A549 (cell line): ENCODE results near the gene ZNF341. TPM values are rescaled to one million over a fixed set of nuclear protein-coding genes. Genes with fewer than 3 reads are reported as not detected.

Experiments
- ATAC-seq, 2 experiments: fragments of 200-7000 bp in 1 of 2; fragments of >200 bp in 1 of 2; cut with Nextera tagmentation in 1 of 2; cut with Tn5 transposase in 1 of 2; 3 replicates each; pipeline versions ENCODE4 v1.8.0 to v1.9.1; 2018 to 2020; ENCODE audit warnings: mild to moderate bottlenecking in 1 of 2, moderate library complexity in 1 of 2
- CTCF ChIA-PET: fragments of 300-600 bp; sonication (Branson Sonifier 250); formaldehyde crosslinking; extraction: SDS; loops from one replicate; lab custom pipeline; 2021; ENCODE audit warnings: antibody characterized with exemption, inconsistent platforms; lab: Yijun Ruan, JAX
- POLR2A ChIA-PET: fragments of 350-600 bp; formaldehyde crosslinking; extraction: SDS; loops from one replicate; lab custom pipeline; 2021; ENCODE audit warnings: antibody characterized with exemption, inconsistent platforms; lab: Yijun Ruan, JAX
- DNase-seq, 2 experiments: peaks; one replicate each; pipeline versions ENCODE4 v3.0.0 to v3.0.0-alpha.2; 2011 to 2016; ENCODE audit warnings: low read depth in 1 of 2, low spot score in 1 of 2
- FAIRE-seq: peaks from 2 replicates; lab custom pipeline; 2011; peaks lifted over from hg19 to GRCh38; lab: Jason Lieb, UNC
- H3K27ac ChIP-seq, 2 experiments: fragments of >200 bp; sonication (Bioruptor Twin); formaldehyde crosslinking; 3 replicates each; pipeline ENCODE4 v1.5.1; 2016 to 2017
- H3K4me1 ChIP-seq: fragments of >200 bp; sonication (Bioruptor Twin); formaldehyde crosslinking; 3 replicates; pipeline ENCODE4 v1.6.1; 2016
- H3K4me2 ChIP-seq: fragments of >200 bp; sonication (Bioruptor Twin); formaldehyde crosslinking; 3 replicates; pipeline ENCODE4 v1.6.1; 2016
- H3K4me3 ChIP-seq: fragments of >200 bp; sonication (Bioruptor Twin); formaldehyde crosslinking; 3 replicates; pipeline ENCODE4 v1.5.1; 2016
- H3K9me3 ChIP-seq: fragments of >200 bp; sonication (Bioruptor Twin); formaldehyde crosslinking; 3 replicates; pipeline ENCODE4 v1.6.1; 2016
- BHLHE40 ChIP-seq: IDR thresholded peaks from 2 replicates; pipeline ENCODE4 v1.6.1; 2012; ENCODE audit warnings: low read depth, low read length, inconsistent platforms
- CBX8 ChIP-seq: fragments of 200-600 bp; sonication (generic); IDR thresholded peaks from 2 replicates; pipeline ENCODE4 v1.6.1; 2016
- CHD2 ChIP-seq: fragments of 150-350 bp; IDR thresholded peaks from 2 replicates; pipeline ENCODE4 v1.6.1; 2014; ENCODE audit warnings: low read length; ENCODE audit not compliant: partially characterized antibody
- CHD4 ChIP-seq: fragments of 200-600 bp; sonication (generic); IDR thresholded peaks from 2 replicates; pipeline ENCODE4 v1.6.1; 2016; ENCODE audit warnings: antibody characterized with exemption, mild to moderate bottlenecking, borderline replicate concordance
- FOSB ChIP-seq: fragments of 250-450 bp; sonication (Bioruptor Pico); IDR thresholded peaks from 2 replicates; pipeline ENCODE4 v1.5.0; 2020; ENCODE audit warnings: mild to moderate bottlenecking, moderate library complexity
- FOSL2 ChIP-seq, 2 experiments: fragments of 450-650 bp in 1 of 2; fragments of >200 bp in 1 of 2; sonication (Bioruptor Twin) in 1 of 2; formaldehyde crosslinking; IDR thresholded peaks; 2 replicates each; pipeline versions ENCODE4 v1.5.0 to v1.6.1; 2016 to 2020; ENCODE audit warnings: mild to moderate bottlenecking in 1 of 2, moderate library complexity in 1 of 2
- HEYL ChIP-seq: fragments of 250-450 bp; sonication (Bioruptor Pico); IDR thresholded peaks from 2 replicates; pipeline ENCODE4 v1.8.0; 2021; ENCODE audit warnings: mild to moderate bottlenecking, moderate library complexity
- HMGXB4 ChIP-seq: fragments of 250-450 bp; sonication (Bioruptor Pico); IDR thresholded peaks from 2 replicates; pipeline ENCODE4 v1.5.0; 2021; ENCODE audit warnings: mild to moderate bottlenecking, moderate library complexity, borderline replicate concordance
- HOXA7 ChIP-seq: fragments of 250-450 bp; sonication (Bioruptor Pico); IDR thresholded peaks from 2 replicates; pipeline ENCODE4 v1.5.0; 2020; ENCODE audit warnings: mild to moderate bottlenecking, moderate library complexity
- HOXB5 ChIP-seq: fragments of 250-450 bp; sonication (Bioruptor Pico); IDR thresholded peaks from 2 replicates; pipeline ENCODE4 v1.5.0; 2020; ENCODE audit warnings: mild to moderate bottlenecking, moderate library complexity
- JUN ChIP-seq, 2 experiments: fragments of >200 bp; sonication (Bioruptor Twin); formaldehyde crosslinking; IDR thresholded peaks; 2 replicates in 1 of 2; 3 replicates in 1 of 2; pipeline ENCODE4 v1.6.1; 2016 to 2017
- KDM1A ChIP-seq: fragments of 200-600 bp; sonication (generic); IDR thresholded peaks from 2 replicates; pipeline ENCODE4 v1.6.1; 2016; ENCODE audit warnings: low read depth, mild to moderate bottlenecking
- KDM5A ChIP-seq: fragments of 200-600 bp; sonication (generic); IDR thresholded peaks from 2 replicates; pipeline ENCODE4 v1.6.1; 2016; ENCODE audit warnings: antibody characterized with exemption, mild to moderate bottlenecking
- MYC ChIP-seq: IDR thresholded peaks from 2 replicates; pipeline ENCODE4 v1.6.1; 2012; ENCODE audit warnings: mild to moderate bottlenecking, inconsistent platforms, low read length, improper control_type of control experiment, borderline replicate concordance
- NPAS2 ChIP-seq: fragments of 250-450 bp; sonication (Bioruptor Pico); IDR thresholded peaks from 2 replicates; pipeline ENCODE4 v1.8.0; 2022; ENCODE audit warnings: mild to moderate bottlenecking, moderate library complexity, borderline replicate concordance
- PBX3 ChIP-seq: IDR thresholded peaks from 2 replicates; pipeline ENCODE4 v1.6.1; 2012
- PHF8 ChIP-seq: fragments of 200-600 bp; sonication (generic); IDR thresholded peaks from 2 replicates; pipeline ENCODE4 v1.6.1; 2016; ENCODE audit warnings: low read depth, mild to moderate bottlenecking, antibody characterized with exemption, moderate library complexity, borderline replicate concordance
- POLR2A ChIP-seq: IDR thresholded peaks from 2 replicates; pipeline ENCODE4 v1.6.1; 2012; ENCODE audit warnings: mild to moderate bottlenecking, low read length
- RAD21 ChIP-seq, 2 experiments: fragments of >200 bp in 1 of 2; sonication (Bioruptor Twin) in 1 of 2; formaldehyde crosslinking in 1 of 2; IDR thresholded peaks in 1 of 2; conservative IDR thresholded peaks in 1 of 2; 2 replicates in 1 of 2; 3 replicates in 1 of 2; pipeline ENCODE4 v1.6.1; 2012 to 2018; ENCODE audit warnings: inconsistent platforms in 1 of 2
- SMC3 ChIP-seq: fragments of >200 bp; sonication (Bioruptor Twin); formaldehyde crosslinking; IDR thresholded peaks from 3 replicates; pipeline ENCODE4 v1.6.1; 2018; ENCODE audit warnings: inconsistent platforms
- TFCP2L1 ChIP-seq: fragments of 250-450 bp; sonication (Bioruptor Pico); IDR thresholded peaks from 2 replicates; pipeline ENCODE4 v1.5.0; 2021; ENCODE audit warnings: mild to moderate bottlenecking
- TP53 ChIP-seq: fragments of 250-450 bp; sonication (Bioruptor Pico); IDR thresholded peaks from 2 replicates; pipeline ENCODE4 v1.5.0; 2021; ENCODE audit warnings: mild to moderate bottlenecking, moderate library complexity
- ZFP36 ChIP-seq: fragments of 450-650 bp; IDR thresholded peaks from 2 replicates; pipeline ENCODE4 v1.6.1; 2014; ENCODE audit warnings: borderline replicate concordance; ENCODE audit not compliant: partially characterized antibody
- ZSCAN20 ChIP-seq: fragments of 250-450 bp; sonication (Bioruptor Pico); IDR thresholded peaks from 2 replicates; pipeline ENCODE4 v1.8.0; 2022; ENCODE audit warnings: mild to moderate bottlenecking, moderate library complexity
- WGBS: methylation state at CpG from one replicate; pipeline ENCODE4 v1.1.6; 2017; ENCODE audit errors: missing lambda C conversion rate; 5-methylcytosine and 5-hydroxymethylcytosine counted together
- polyA plus RNA-seq, 4 experiments: library from polyadenylated mRNA; depleted of rRNA in 3 of 4; stranded (reverse); fragments of >200 nt; fragmentation: RNase III in 1 of 4; extraction: RNeasy Plus Mini Kit Qiagen cat#74134 plus additional on column Dnase treatment in 1 of 4; gene quantifications; 2 replicates in 3 of 4; 3 replicates in 1 of 4; pipeline ENCODE4 v1.2.3, GENCODE V29; 2011 to 2017
- TF ChIP-seq, protein P1 (sequence below): fragments of >200 bp; sonication (Bioruptor Twin); formaldehyde crosslinking; IDR thresholded peaks from 3 replicates; pipeline ENCODE4 v1.6.1; 2016
- TF ChIP-seq, protein P2 (sequence below): fragments of >200 bp; sonication (Bioruptor Twin); formaldehyde crosslinking; IDR thresholded peaks from 2 replicates; pipeline ENCODE4 v1.6.1; 2016

ZNF341 gene
- polyA plus RNA-seq, 2 of the 4 experiments (the other 2 are of a cell fraction), result 2.1 to 4.1 TPM

GRCh38 chr20:33688938-33689424 is 42.8 kb upstream of the ZNF341 start:
- ChIA-PET CTCF (interaction anchor here (0.9 to 1.6 kb wide), 2 partner anchors 8 to 131 kb away, joined by 3 to 4 read pairs; no protein-coding TSS in a partner anchor), POLR2A (no interaction called here)
- H3K4me1 ChIP-seq, result peaks cover 18% of the 10 kb centered on the region
- 91% methylated on average over 3 of the region's 3 CpGs for WGBS
- FAIRE-seq (no peak), ATAC-seq (no peak), DNase-seq (no peak)
- no peaks in the 10 kb centered on the region for H3K9me3 ChIP-seq
- H3K4me2 ChIP-seq, result no peak overlapping the region
- H3K27ac ChIP-seq, result no peak overlapping the region
- H3K4me3 ChIP-seq, result no peak overlapping the region
- no peak for TF ChIP-seq CHD2
- TF ChIP-seq TFCP2L1 (CRISPR knock-in tag), result no peak
- no peak for TF ChIP-seq KDM5A
- TF ChIP-seq HEYL (CRISPR knock-in tag), result no peak
- no peak for TF ChIP-seq JUN (IDR thresholded peaks at IDR 0.05)
- TF ChIP-seq HOXA7 (CRISPR knock-in tag), result no peak
- TF ChIP-seq PBX3, result no peak
- TF ChIP-seq, protein P1, sequence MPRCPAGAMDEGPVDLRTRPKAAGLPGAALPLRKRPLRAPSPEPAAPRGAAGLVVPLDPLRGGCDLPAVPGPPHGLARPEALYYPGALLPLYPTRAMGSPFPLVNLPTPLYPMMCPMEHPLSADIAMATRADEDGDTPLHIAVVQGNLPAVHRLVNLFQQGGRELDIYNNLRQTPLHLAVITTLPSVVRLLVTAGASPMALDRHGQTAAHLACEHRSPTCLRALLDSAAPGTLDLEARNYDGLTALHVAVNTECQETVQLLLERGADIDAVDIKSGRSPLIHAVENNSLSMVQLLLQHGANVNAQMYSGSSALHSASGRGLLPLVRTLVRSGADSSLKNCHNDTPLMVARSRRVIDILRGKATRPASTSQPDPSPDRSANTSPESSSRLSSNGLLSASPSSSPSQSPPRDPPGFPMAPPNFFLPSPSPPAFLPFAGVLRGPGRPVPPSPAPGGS, result no peak
- no peak for TF ChIP-seq HOXB5
- TF ChIP-seq BHLHE40, result no peak
- TF ChIP-seq FOSL2 (IDR thresholded peaks at IDR 0.05), result no peak
- TF ChIP-seq FOSL2 (CRISPR knock-in tag; IDR thresholded peaks at IDR 0.05), result no peak
- TF ChIP-seq ZSCAN20 (CRISPR knock-in tag), result no peak
- no peak for TF ChIP-seq CBX8
- TF ChIP-seq KDM1A, result no peak
- TF ChIP-seq NPAS2, result no peak
- no peak for TF ChIP-seq CHD4
- no peak for TF ChIP-seq RAD21 (conservative IDR thresholded peaks at IDR 0.05 in 1 of 2, IDR thresholded peaks at IDR 0.05 in 1 of 2)
- no peak for TF ChIP-seq HMGXB4 (CRISPR knock-in tag)
- TF ChIP-seq PHF8, result no peak
- TF ChIP-seq FOSB (CRISPR knock-in tag), result no peak

- FAIRE-seq (no peak), ATAC-seq (no peak), DNase-seq (no peak)
- H3K4me1 ChIP-seq, result peaks cover 13% of the 10 kb centered on the region
- ChIA-PET POLR2A (no interaction called here), CTCF (interaction anchor here (0.9 to 1.6 kb wide), 2 partner anchors 9 to 132 kb away, joined by 3 to 4 read pairs; no protein-coding TSS in a partner anchor)
- H3K9me3 ChIP-seq, result no peaks in the 10 kb centered on the region
- H3K4me3 ChIP-seq, result no peak overlapping the region
- WGBS, result 86% methylated on average over 1 of the region's 1 CpG
- no peak overlapping the region for H3K4me2 ChIP-seq
- TF ChIP-seq FOSL2 (IDR thresholded peaks at IDR 0.05) (no peak), FOSL2 (CRISPR knock-in tag; IDR thresholded peaks at IDR 0.05) (no peak), HOXA7 (CRISPR knock-in tag) (no peak), ZFP36 (no peak), MYC (no peak), PHF8 (no peak), TP53 (CRISPR knock-in tag) (no peak), POLR2A (no peak), NPAS2 (no peak), SMC3 (no peak)
- TF ChIP-seq, protein P2, sequence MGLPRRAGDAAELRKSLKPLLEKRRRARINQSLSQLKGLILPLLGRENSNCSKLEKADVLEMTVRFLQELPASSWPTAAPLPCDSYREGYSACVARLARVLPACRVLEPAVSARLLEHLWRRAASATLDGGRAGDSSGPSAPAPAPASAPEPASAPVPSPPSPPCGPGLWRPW, result no peak
- TF ChIP-seq, all 56 proteins: peak for 0
- no peak overlapping the region for H3K27ac ChIP-seq
These were observed 42.3 kb upstream of the ZNF341 start for GRCh38 chr20:33689493-33689892.
